ENCODE results near the gene SND1.

GRCh38 chr7:127751490-127752448 lies 99.8 kb downstream of the SND1 start:
- TF ChIP-seq, protein P1, sequence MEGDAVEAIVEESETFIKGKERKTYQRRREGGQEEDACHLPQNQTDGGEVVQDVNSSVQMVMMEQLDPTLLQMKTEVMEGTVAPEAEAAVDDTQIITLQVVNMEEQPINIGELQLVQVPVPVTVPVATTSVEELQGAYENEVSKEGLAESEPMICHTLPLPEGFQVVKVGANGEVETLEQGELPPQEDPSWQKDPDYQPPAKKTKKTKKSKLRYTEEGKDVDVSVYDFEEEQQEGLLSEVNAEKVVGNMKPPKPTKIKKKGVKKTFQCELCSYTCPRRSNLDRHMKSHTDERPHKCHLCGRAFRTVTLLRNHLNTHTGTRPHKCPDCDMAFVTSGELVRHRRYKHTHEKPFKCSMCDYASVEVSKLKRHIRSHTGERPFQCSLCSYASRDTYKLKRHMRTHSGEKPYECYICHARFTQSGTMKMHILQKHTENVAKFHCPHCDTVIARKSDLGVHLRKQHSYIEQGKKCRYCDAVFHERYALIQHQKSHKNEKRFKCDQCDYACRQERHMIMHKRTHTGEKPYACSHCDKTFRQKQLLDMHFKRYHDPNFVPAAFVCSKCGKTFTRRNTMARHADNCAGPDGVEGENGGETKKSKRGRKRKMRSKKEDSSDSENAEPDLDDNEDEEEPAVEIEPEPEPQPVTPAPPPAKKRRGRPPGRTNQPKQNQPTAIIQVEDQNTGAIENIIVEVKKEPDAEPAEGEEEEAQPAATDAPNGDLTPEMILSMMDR (IDR thresholded peaks at IDR 0.05) = no peak
- TF ChIP-seq POLR2A (IDR thresholded peaks at IDR 0.05) = no peak

All from right lobe of liver (tissue), 4 donors.